NCI-H748 (cell line): Measurements from ENCODE around the gene TARS2.

Experiments
- DNase-seq: peaks from one replicate; lab custom pipeline; 2025; ENCODE audit not compliant: unreplicated experiment; lab: John Stamatoyannopoulos, UW

TARS2 gene

GRCh38 chr1:150507912-150508864, 21.0 kb downstream of the TARS2 start, which contains the start of gene ECM1:
ECM1 (plus strand) TSS chr1:150508109; CDS start chr1:150508210, 101 bp downstream.
- DNase-seq: no peak

GRCh38 chr1:150508982-150509381, 21.8 kb downstream of the TARS2 start:
- DNase-seq: no peak

DNA sequence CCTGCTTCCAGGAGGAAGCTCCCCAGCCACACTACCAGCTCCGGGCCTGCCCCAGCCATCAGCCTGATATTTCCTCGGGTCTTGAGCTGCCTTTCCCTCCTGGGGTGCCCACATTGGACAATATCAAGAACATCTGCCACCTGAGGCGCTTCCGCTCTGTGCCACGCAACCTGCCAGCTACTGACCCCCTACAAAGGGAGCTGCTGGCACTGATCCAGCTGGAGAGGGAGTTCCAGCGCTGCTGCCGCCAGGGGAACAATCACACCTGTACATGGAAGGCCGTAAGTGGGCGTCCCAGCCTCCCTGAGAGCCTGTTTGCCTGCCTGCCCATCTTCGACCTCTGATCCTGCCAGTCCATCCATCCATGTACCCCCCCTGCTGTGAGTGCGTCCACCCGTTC, 24.3 kb downstream of the TARS2 start:
- peak; percentile 88 for DNase-seq

- no peak for DNase-seq
Observed at GRCh38 chr1:150511985-150512660, 24.9 kb downstream of the TARS2 start.

DNA sequence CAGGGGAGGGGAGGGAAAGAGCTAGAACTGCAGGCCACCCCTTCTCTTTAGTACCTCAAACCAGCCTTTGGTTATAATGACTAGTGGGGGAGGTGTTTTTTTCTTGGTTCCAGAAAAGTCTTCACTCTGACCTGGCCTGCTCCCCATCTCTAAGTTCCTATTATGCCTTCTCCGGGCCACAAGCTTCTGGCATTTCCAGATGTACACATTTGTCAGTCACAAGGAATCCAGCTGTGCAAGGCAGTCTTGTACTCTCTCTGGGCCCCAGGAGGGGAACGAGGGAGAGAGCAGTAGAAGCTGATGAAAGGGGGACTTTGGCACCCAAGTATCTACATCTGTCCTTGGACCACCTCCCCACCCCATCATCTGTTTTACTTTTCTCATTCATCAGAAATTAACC, 25.6 kb downstream of the TARS2 start:
- no peak for DNase-seq

- no peak for DNase-seq
Observed at GRCh38 chr1:150513351-150513791, 26.2 kb downstream of the TARS2 start.

DNA sequence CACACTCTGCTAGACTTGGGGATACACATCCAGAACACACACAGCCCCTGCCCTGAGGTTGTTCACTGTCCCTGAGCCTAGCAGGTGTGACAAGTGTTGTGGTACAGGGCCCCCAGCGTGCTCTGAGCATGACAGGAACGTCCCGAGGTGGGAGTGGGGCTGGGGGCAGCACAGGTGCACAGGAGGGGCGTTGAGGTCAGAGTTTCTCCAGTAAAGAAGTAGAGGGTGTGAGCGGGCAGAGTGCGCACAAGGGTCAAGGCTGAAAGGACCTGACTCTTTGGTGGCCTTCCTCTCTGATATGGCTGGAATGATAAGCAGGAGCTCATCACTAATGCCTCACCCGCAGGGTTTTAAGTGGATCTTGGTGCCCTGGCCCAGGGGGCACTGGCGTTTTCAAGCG, 27.0 kb downstream of the TARS2 start:
- DNase-seq: no peak

GRCh38 chr1:150514913-150515327, 27.7 kb downstream of the TARS2 start:
- no peak for DNase-seq

DNA sequence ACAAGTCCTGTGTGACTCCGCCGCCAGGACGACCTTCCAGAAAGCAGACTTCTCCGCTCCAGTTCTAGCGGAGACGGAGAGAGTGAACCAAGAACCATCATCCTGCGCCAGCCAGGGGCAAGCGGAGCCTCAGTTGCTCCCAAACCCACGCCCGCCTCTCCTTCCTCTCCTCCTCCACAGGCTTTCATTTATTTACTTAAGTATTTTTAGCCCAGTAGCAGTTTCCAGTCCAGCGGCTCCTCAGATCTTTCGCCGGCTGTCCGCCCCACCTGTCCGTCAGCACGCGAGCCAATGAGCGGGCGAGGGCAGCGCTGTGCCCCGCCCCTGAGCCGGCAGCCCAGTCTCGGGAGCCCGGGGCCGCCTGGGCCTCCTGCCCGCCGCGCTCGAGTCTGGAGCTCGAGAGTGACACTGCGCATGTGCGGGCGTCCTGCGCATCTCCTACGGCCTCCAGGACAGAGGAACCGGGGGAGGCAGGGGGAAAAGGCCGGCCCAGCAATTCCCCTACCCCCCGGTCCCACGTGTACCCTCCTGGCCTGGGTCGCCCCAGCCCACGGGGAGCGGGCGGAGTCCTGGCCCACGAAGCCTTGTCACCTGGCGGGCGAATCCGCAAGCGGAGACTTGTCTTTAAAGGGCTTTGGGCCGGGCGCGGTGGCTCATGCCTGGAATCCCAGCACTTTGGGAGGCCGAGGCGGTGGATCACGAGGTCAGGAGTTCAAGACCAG, 28.3 kb downstream of the TARS2 start, which contains the start of gene FALEC:
TSS of gene FALEC (plus strand) at position 425 of the 722 bp plus-strand sequence.
- DNase-seq: peak; percentile 96

GRCh38 chr1:150516050-150516591, 28.9 kb downstream of the TARS2 start:
- DNase-seq: peak; percentile 44

DNA sequence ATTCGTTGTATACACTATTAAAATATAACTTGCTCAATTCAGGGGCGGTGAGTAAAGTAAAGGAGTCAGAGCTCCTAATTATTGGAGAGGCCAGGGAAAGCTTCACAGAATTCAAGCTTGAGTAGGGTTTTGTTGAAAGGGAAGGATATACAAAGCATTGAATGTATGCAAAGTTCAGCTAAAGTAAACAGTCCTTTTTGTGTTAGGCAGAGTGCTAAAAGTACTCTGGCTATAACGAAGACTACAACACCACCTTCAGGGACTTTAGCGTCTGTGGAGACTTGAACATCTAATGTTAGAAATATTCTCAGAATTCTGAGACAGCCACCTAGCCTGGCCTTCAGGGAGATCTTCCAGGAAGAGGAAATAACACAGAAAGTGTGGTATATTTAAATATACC, 29.4 kb downstream of the TARS2 start:
- peak; percentile 37 for DNase-seq

GRCh38 chr1:150521196-150521968, 34.2 kb downstream of the TARS2 start:
- no peak for DNase-seq

DNA sequence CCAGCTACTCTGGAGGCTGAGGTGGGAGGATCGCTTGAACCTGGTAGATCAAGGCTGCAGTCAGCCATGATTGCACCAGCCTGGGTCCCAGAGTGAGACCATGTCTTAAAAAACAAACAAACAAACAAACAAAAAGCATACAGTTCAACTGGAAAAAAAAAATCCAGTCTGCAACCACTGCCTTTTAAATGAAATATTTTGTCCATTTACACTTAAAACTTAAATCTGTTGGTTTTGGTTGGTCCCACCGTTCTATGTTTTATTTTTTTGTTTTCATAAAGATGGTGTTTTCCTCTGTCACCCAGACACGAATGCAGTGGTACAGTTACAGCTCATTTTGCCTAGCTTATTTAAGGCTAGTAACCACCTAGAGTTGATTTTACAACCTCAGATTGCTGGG, 38.1 kb downstream of the TARS2 start:
- no peak for DNase-seq

DNA sequence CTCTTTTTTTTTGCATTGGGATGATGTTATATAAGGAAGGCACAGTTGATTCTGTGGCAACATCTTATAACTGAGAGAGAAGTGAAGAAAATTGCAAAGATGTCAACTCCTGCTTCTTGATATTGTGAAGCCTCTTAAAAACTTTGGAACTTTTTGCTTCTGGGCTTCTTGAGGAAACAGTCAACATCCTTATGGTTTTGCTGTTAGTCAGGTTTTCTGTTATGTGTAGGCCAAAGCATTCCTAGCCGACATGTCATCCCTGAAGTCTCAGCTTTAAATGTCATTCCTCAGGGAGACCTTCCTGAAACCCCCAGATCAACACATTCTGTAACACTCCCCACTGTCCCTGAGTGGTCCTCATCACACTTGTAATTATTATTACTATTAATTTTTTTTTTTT, 41.0 kb downstream of the TARS2 start:
- no peak for DNase-seq

DNA sequence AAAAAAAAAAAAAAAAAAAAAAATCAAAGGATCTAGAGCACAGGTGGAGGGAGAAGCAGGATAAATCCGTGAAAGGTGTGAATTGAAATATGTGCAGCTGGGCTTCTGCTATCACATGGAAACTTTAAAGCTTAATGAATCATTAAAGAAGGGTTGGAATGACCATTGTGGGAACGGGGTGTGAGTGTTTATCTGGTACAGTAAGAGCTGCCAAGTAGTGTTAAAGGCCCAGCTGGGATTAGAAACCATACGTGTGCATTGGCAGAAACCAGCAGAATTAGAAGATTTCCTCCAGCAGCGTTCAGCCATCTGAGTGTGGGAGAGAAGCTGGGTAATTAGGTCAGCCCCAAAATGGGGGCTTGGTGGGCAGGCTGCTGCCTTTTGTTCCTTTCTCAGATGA, 41.8 kb downstream of the TARS2 start:
- DNase-seq: no peak

DNA sequence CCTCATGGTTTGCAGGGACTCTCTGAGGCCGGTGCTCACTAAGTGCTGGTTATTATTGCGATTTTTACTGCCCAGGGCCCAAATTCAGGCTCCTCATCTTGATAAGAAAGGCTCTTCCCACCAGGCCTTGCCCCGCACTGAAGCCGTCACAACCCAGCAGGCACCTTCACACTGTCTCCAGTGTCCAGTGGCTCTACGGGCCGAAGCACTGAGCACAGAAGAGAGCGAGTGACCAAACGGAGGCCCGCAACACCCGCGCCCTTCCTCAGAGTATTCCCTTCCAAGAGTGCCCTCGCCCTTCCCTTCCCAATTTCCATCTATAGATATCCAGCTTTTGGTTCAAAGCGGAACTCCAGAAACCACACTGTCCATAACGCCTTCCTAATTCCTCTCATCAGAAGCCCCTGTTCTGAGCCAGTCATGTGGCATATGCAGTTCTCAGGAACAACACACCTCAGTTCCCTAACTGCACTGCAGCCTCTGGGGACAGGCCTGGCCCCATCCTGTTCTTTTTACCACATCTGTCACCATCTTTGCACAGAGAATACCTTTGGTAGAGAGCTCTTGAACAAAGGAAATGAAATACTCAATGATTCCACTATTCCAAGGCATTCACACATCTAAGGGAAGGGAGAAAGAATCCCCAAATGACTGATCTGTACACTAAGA, 43.4 kb downstream of the TARS2 start:
- no peak for DNase-seq

GRCh38 chr1:150532860-150533259, 45.6 kb downstream of the TARS2 start:
- DNase-seq: no peak

DNA sequence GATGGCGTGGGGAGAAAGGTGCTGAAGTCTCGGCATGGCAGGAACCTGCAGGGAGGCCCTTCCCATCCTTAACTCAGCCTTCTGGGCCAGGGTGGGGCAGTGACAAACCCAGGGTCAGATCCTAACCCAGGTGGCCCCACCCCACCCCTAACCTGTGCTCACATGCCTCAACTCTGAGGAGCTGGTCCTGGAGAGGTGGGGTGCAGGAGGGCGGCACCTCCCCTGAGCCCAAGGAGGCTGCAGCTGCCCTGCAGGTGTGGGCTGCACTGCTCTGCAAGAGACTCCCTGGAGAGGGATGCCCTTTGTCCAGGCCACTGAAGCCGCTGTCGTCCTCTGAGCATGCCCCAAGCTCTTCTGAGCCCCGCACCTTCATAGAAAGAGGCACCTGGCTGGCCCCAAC, 46.8 kb downstream of the TARS2 start:
- no peak for DNase-seq

DNA sequence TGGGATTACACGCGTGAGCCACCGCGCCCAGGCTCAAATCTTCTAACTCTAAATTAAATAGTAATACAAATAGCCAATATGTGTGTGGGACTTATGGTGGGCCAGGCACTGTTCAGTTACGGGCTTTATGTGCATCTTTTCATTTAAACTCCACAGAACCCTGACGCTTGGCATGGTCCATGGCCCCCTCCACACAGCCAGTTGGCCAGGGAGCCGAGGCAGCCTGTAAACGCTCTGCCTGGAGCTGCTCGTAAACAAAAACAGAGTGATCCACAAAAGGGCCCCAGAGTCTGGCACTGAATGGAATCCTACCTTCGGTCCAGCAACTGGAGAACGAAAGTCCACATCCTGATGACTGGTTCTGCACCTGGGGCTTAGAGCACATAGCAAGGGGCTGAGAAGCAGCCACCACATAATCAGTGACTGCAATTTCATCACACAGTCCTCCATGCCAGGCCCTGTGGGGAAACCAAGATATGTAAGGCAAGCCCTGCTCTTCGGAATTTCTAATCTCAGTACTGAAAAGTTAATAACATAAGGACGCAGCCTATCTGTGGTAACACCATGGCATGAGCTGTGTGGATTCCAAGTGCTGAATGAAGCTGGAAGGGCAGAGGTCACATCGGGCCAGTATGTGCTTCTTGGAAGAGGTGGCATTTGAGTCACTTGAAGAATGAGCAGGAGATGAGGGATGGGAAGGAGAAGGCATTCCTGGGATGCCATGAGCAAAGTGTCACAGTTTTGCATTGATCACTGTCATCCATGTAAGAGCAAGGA, 48.5 kb downstream of the TARS2 start:
- no peak for DNase-seq
